Common myeloid progenitor, CD34-positive (primary cell): Measurements from ENCODE around the gene CAMTA2.

ENCODE experiments used
- CTCF ChIA-PET: fragments of 350-600 bp; sonication (Branson Sonifier 250); formaldehyde crosslinking; loops from one replicate; lab custom pipeline; 2021; ENCODE audit warnings: antibody characterized with exemption; lab: Charles Lee
- POLR2A ChIA-PET: fragments of 350-600 bp; sonication (Branson Sonifier 250); formaldehyde crosslinking; loops from one replicate; lab custom pipeline; 2021; ENCODE audit warnings: antibody characterized with exemption; lab: Charles Lee
- DNase-seq, 3 donors: peaks; one replicate each; pipeline versions ENCODE4 v3.0.0 to v3.0.0-alpha.2; 2013
- H3K27ac ChIP-seq, 2 experiments: 1 replicate in 1 of 2; 2 replicates in 1 of 2; pipeline ENCODE4 v1.7.0; 2013; ENCODE audit warnings: inconsistent platforms in 2 of 2, low read length in 2 of 2, mild to moderate bottlenecking in 2 of 2, low read depth in 1 of 2, moderate library complexity in 1 of 2; ENCODE audit not compliant: severe bottlenecking in 2 of 2, insufficient read depth in 1 of 2, poor library complexity in 1 of 2
- H3K27me3 ChIP-seq, 5 experiments: replicated peaks in 2 of 5; 1 replicate in 3 of 5; 2 replicates in 2 of 5; pipeline versions ENCODE4 v1.6.1 to v1.7.0; 2013; ENCODE audit warnings: low read length in 4 of 5, mild to moderate bottlenecking in 2 of 5, moderate library complexity in 2 of 5, inconsistent platforms in 1 of 5; ENCODE audit not compliant: insufficient read depth in 5 of 5, control insufficient read depth in 4 of 5
- H3K36me3 ChIP-seq, 4 experiments: 1 replicate in 2 of 4; 2 replicates in 2 of 4; pipeline versions ENCODE4 v1.6.1 to v1.7.0; 2013; ENCODE audit warnings: low read length in 3 of 4, control low read depth in 1 of 4, mild to moderate bottlenecking in 1 of 4; ENCODE audit not compliant: control insufficient read depth in 4 of 4, insufficient read depth in 4 of 4
- H3K4me1 ChIP-seq, 4 experiments: 1 replicate in 3 of 4; 2 replicates in 1 of 4; pipeline versions ENCODE4 v1.6.1 to v1.7.1; 2013; ENCODE audit warnings: low read length in 3 of 4, mild to moderate bottlenecking in 3 of 4, control low read depth in 1 of 4, inconsistent platforms in 1 of 4, moderate library complexity in 1 of 4; ENCODE audit not compliant: control insufficient read depth in 4 of 4, insufficient read depth in 4 of 4; ENCODE audit errors: control extremely low read depth in 1 of 4
- H3K4me3 ChIP-seq, 7 experiments: 1 replicate in 4 of 7; 2 replicates in 3 of 7; pipeline versions ENCODE4 v1.5.1 to v1.7.0; 2013; ENCODE audit warnings: mild to moderate bottlenecking in 7 of 7, low read length in 6 of 7, moderate library complexity in 6 of 7, inconsistent platforms in 2 of 7, low read depth in 2 of 7, control low read depth in 1 of 7; ENCODE audit not compliant: insufficient read depth in 4 of 7, control insufficient read depth in 1 of 7; ENCODE audit errors: extremely low read depth in 1 of 7
- H3K9me3 ChIP-seq, 5 experiments: 1 replicate in 4 of 5; 2 replicates in 1 of 5; pipeline versions ENCODE4 v1.6.1 to v1.7.1; 2013; ENCODE audit warnings: low read length in 4 of 5, mild to moderate bottlenecking in 2 of 5, inconsistent platforms in 1 of 5, low read depth in 1 of 5, moderate library complexity in 1 of 5; ENCODE audit not compliant: control insufficient read depth in 4 of 5, insufficient read depth in 2 of 5; ENCODE audit errors: control extremely low read depth in 1 of 5
- WGBS: methylation state at CpG from one replicate; pipeline ENCODE4 v1.1.5; 2013; ENCODE audit not compliant: insufficient coverage; 5-methylcytosine and 5-hydroxymethylcytosine counted together

CAMTA2 gene

GRCh38 chr17:4955091-4955490 lies 32.4 kb downstream of the CAMTA2 start:
- Histone ChIP-seq H3K4me3 (no peak overlapping the region), H3K27ac (no peak overlapping the region), H3K4me1 (peaks cover 2 to 19% (median 13%) of the 10 kb centered on the region in 4 experiments), H3K9me3 (no peaks in the 10 kb centered on the region), H3K27me3 (no peaks in the 10 kb centered on the region), H3K36me3 (peaks cover 2 to 14% (median 12%) of the 10 kb centered on the region in 4 experiments)
- ChIA-PET POLR2A (no interaction called here), CTCF (interaction anchor here (1.0 to 8.5 kb wide), 7 partner anchors 8 to 52 kb away, joined by 3 to 69 read pairs (median 4); partner anchors contain the start of genes CHRNE and SPAG7)
- 99% methylated on average over 6 of the region's 8 CpGs for WGBS
- no peak for DNase-seq

GRCh38 chr17:4953451-4953961 lies 34.0 kb downstream of the CAMTA2 start:
- no peaks in the 10 kb centered on the region for H3K27me3 ChIP-seq
- peaks cover 0 to 3% (median under 1%) of the 10 kb centered on the region in 4 experiments for H3K36me3 ChIP-seq
- ChIA-PET CTCF (interaction anchor here (8.0 to 8.5 kb wide), 2 partner anchors 13 to 44 kb away, joined by 35 to 69 read pairs; partner anchors contain the start of gene SPAG7), POLR2A (interaction anchor here (0.7 to 1.6 kb wide), 2 partner anchors 13 to 40 kb away, joined by 3 read pairs; partner anchors contain the start of genes RNF167 and SLC25A11)
- H3K9me3 ChIP-seq, result no peaks in the 10 kb centered on the region
- no peak for DNase-seq
- H3K27ac ChIP-seq, result no peak overlapping the region
- H3K4me3 ChIP-seq, result no peak overlapping the region
- H3K4me1 ChIP-seq, result peaks cover 2 to 29% (median 22%) of the 10 kb centered on the region in 4 experiments
- 94% methylated on average over 12 of the region's 14 CpGs for WGBS

GRCh38 chr17:4951486-4951885 lies 36.0 kb downstream of the CAMTA2 start:
- WGBS, result 100% methylated on average over 1 of the region's 3 CpGs
- H3K4me1 ChIP-seq, result peaks cover 6 to 34% (median 30%) of the 10 kb centered on the region in 4 experiments
- H3K27me3 ChIP-seq, result no peaks in the 10 kb centered on the region
- no peak for DNase-seq
- POLR2A ChIA-PET, result no interaction called here
- H3K4me3 ChIP-seq, result no peak overlapping the region
- no peak overlapping the region for H3K27ac ChIP-seq
- CTCF ChIA-PET, result interaction anchor here (1.0 to 8.5 kb wide), 4 partner anchors 15 to 42 kb away, joined by 3 to 69 read pairs (median 19); partner anchors contain the start of gene SPAG7
- no peaks in the 10 kb centered on the region for H3K9me3 ChIP-seq
- H3K36me3 ChIP-seq, result peaks cover 0 to 6% (median 0%) of the 10 kb centered on the region in 4 experiments

- no peaks in the 10 kb centered on the region for H3K9me3 ChIP-seq
- whole genome bisulfite sequencing, result 80% methylated on average over 1 of the region's 7 CpGs
- peaks cover 12 to 41% (median 37%) of the 10 kb centered on the region in 4 experiments for H3K4me1 ChIP-seq
These were observed 36.7 kb downstream of the CAMTA2 start, which contains the start of gene ENO3 for GRCh38 chr17:4950746-4951204. ENO3 (plus strand) TSS chr17:4951119; CDS start chr17:4951830, 711 bp downstream.

GRCh38 chr17:4950075-4950745 lies 37.3 kb downstream of the CAMTA2 start:
- no peaks in the 10 kb centered on the region for H3K27me3 ChIP-seq
- H3K4me3 ChIP-seq, result peak overlapping the region; percentile 35 to 98 (median 63)
- ChIA-PET CTCF (interaction anchor here (1.0 to 8.0 kb wide), 3 partner anchors 9 to 41 kb away, joined by 3 to 35 read pairs (median 3); no protein-coding TSS in a partner anchor), POLR2A (interaction anchor here (3.0 kb wide), 1 partner anchor 11 kb away, joined by 17 read pairs; the partner anchor contains the start of genes RNF167 and SLC25A11)
- H3K4me1 ChIP-seq, result peaks cover 17 to 46% (median 42%) of the 10 kb centered on the region in 4 experiments
- peaks cover 0 to 19% (median 10%) of the 10 kb centered on the region in 4 experiments for H3K36me3 ChIP-seq
- 2% methylated on average over 30 of the region's 52 CpGs for WGBS
- peak overlapping the region; percentile 74 to 82 for H3K27ac ChIP-seq
- no peaks in the 10 kb centered on the region for H3K9me3 ChIP-seq
- peak in 1 of 3 donors; percentile 76 for DNase-seq

More at GRCh38 chr17:4950746-4951204, 36.7 kb downstream of the CAMTA2 start, which contains the start of gene ENO3:
- Histone ChIP-seq H3K27me3 (no peaks in the 10 kb centered on the region), H3K36me3 (peaks cover 0 to 13% (median 4%) of the 10 kb centered on the region in 4 experiments), H3K4me3 (peak within 1 kb of the TSS; percentile 35 to 98 (median 63)), H3K27ac (peak within 1 kb of the TSS; percentile 74 to 82)
- ChIA-PET CTCF (interaction anchor here (1.0 to 8.5 kb wide), 5 partner anchors 8 to 41 kb away, joined by 3 to 69 read pairs (median 3); partner anchors contain the start of gene SPAG7), POLR2A (interaction anchor here (3.0 kb wide), 1 partner anchor 11 kb away, joined by 17 read pairs; the partner anchor contains the start of genes RNF167 and SLC25A11)
- no peak for DNase-seq

- no peaks in the 10 kb centered on the region for H3K27me3 ChIP-seq
- H3K4me1 ChIP-seq, result peaks cover 22 to 54% (median 49%) of the 10 kb centered on the region in 4 experiments
- H3K36me3 ChIP-seq, result peaks cover 0 to 26% (median 15%) of the 10 kb centered on the region in 4 experiments
- H3K27ac ChIP-seq, result peak overlapping the region; percentile 74 to 87
- 0% methylated on average over 38 of the region's 75 CpGs for WGBS
- no peaks in the 10 kb centered on the region for H3K9me3 ChIP-seq
- H3K4me3 ChIP-seq, result peak overlapping the region; percentile 27 to 98 (median 90)
- CTCF ChIA-PET, result interaction anchor here (1.0 to 8.0 kb wide), 4 partner anchors 10 to 40 kb away, joined by 3 to 35 read pairs (median 4); partner anchors contain the start of genes RNF167 and SLC25A11
- POLR2A ChIA-PET, result interaction anchor here (1.0 to 3.0 kb wide), 2 partner anchors 10 to 15 kb away, joined by 4 to 17 read pairs; partner anchors contain the start of genes RNF167 and SLC25A11
- peak; percentile 86 to 92 (median 90) for DNase-seq
These were observed 38.0 kb downstream of the CAMTA2 start for GRCh38 chr17:4949321-4950074.
